HUES6 (cell line): Measurements from ENCODE around the gene STYXL1.

Experiments
- H3K27ac ChIP-seq: 2 replicates; pipeline ENCODE4 v1.7.0; 2013; ENCODE audit warnings: low read depth, mild to moderate bottlenecking, low read length, inconsistent platforms
- H3K27me3 ChIP-seq: 2 replicates; pipeline ENCODE4 v1.6.1; 2013; ENCODE audit warnings: low read length; ENCODE audit not compliant: control insufficient read depth, insufficient read depth
- H3K36me3 ChIP-seq: 2 replicates; pipeline ENCODE4 v1.6.1; 2013; ENCODE audit warnings: low read length; ENCODE audit not compliant: control insufficient read depth, insufficient read depth
- H3K4me1 ChIP-seq: 2 replicates; pipeline ENCODE4 v1.6.1; 2013; ENCODE audit warnings: low read length; ENCODE audit not compliant: control insufficient read depth, insufficient read depth
- H3K4me3 ChIP-seq: 2 replicates; pipeline ENCODE4 v1.5.1; 2013; ENCODE audit warnings: low read depth, low read length
- H3K9ac ChIP-seq: one replicate; pipeline ENCODE4 v1.6.1; 2013; ENCODE audit warnings: mild to moderate bottlenecking, low read length
- H3K9me3 ChIP-seq: 2 replicates; pipeline ENCODE4 v1.6.1; 2013; ENCODE audit warnings: low read depth, low read length; ENCODE audit not compliant: control insufficient read depth, insufficient read depth

STYXL1 gene

GRCh38 chr7:75984130-75985008 lies 63.4 kb downstream of the STYXL1 start:
- Histone ChIP-seq H3K9ac (no peak overlapping the region), H3K4me3 (no peak overlapping the region), H3K27ac (no peak overlapping the region), H3K9me3 (no peaks in the 10 kb centered on the region), H3K4me1 (peaks cover 4% of the 10 kb centered on the region; the same call in 1 of the 2 replicates), H3K36me3 (peaks cover 88% of the 10 kb centered on the region), H3K27me3 (no peaks in the 10 kb centered on the region)

- Histone ChIP-seq H3K36me3 (peaks cover 92% of the 10 kb centered on the region), H3K27ac (no peak overlapping the region), H3K27me3 (no peaks in the 10 kb centered on the region), H3K4me1 (no peaks in the 10 kb centered on the region), H3K4me3 (no peak overlapping the region), H3K9me3 (no peaks in the 10 kb centered on the region), H3K9ac (no peak overlapping the region)
Observed at GRCh38 chr7:75983471-75984129, 64.2 kb downstream of the STYXL1 start.

- Histone ChIP-seq H3K4me3 (no peak overlapping the region), H3K36me3 (peaks cover 90% of the 10 kb centered on the region)
Observed at GRCh38 chr7:75982306-75983064, 65.3 kb downstream of the STYXL1 start.

GRCh38 chr7:75981453-75982305 lies 66.1 kb downstream of the STYXL1 start:
- Histone ChIP-seq H3K9ac (no peak overlapping the region), H3K9me3 (no peaks in the 10 kb centered on the region), H3K36me3 (peaks cover 85% of the 10 kb centered on the region), H3K4me1 (no peaks in the 10 kb centered on the region), H3K27ac (no peak overlapping the region), H3K4me3 (no peak overlapping the region), H3K27me3 (no peaks in the 10 kb centered on the region)

More at GRCh38 chr7:75982306-75983064, 65.3 kb downstream of the STYXL1 start:
- no peaks in the 10 kb centered on the region for H3K27me3 ChIP-seq
- no peak overlapping the region for H3K27ac ChIP-seq
- no peak overlapping the region for H3K9ac ChIP-seq
- no peaks in the 10 kb centered on the region for H3K9me3 ChIP-seq
- no peaks in the 10 kb centered on the region for H3K4me1 ChIP-seq

GRCh38 chr7:75981203-75981452 lies 66.7 kb downstream of the STYXL1 start:
- no peak overlapping the region for H3K9ac ChIP-seq
- H3K36me3 ChIP-seq = peaks cover 80% of the 10 kb centered on the region
- no peaks in the 10 kb centered on the region for H3K9me3 ChIP-seq

GRCh38 chr7:75980430-75981202 lies 67.2 kb downstream of the STYXL1 start:
- Histone ChIP-seq H3K36me3 (peaks cover 77% of the 10 kb centered on the region), H3K4me3 (no peak overlapping the region), H3K27ac (no peak overlapping the region), H3K9me3 (no peaks in the 10 kb centered on the region), H3K4me1 (no peaks in the 10 kb centered on the region), H3K9ac (no peak overlapping the region), H3K27me3 (no peaks in the 10 kb centered on the region)

More at GRCh38 chr7:75981203-75981452, 66.7 kb downstream of the STYXL1 start:
- Histone ChIP-seq H3K27ac (no peak overlapping the region), H3K4me1 (no peaks in the 10 kb centered on the region), H3K27me3 (no peaks in the 10 kb centered on the region), H3K4me3 (no peak overlapping the region)

- Histone ChIP-seq H3K9me3 (no peaks in the 10 kb centered on the region), H3K4me3 (no peak overlapping the region), H3K4me1 (no peaks in the 10 kb centered on the region), H3K27ac (no peak overlapping the region), H3K27me3 (no peaks in the 10 kb centered on the region), H3K9ac (no peak overlapping the region), H3K36me3 (peaks cover 69% of the 10 kb centered on the region)
Observed at GRCh38 chr7:75979759-75980429, 67.9 kb downstream of the STYXL1 start.

GRCh38 chr7:75977743-75978142 lies 70.1 kb downstream of the STYXL1 start:
- no peak overlapping the region for H3K27ac ChIP-seq

GRCh38 chr7:75971961-75972763 lies 75.6 kb downstream of the STYXL1 start:
- Histone ChIP-seq H3K9ac (no peak overlapping the region), H3K9me3 (no peaks in the 10 kb centered on the region), H3K27ac (no peak overlapping the region), H3K36me3 (peaks cover 41% of the 10 kb centered on the region), H3K4me1 (no peaks in the 10 kb centered on the region; the same call in 1 of the 2 replicates), H3K27me3 (no peaks in the 10 kb centered on the region), H3K4me3 (no peak overlapping the region)

More at GRCh38 chr7:75977743-75978142, 70.1 kb downstream of the STYXL1 start:
- no peaks in the 10 kb centered on the region for H3K4me1 ChIP-seq
- H3K9ac ChIP-seq = no peak overlapping the region
- H3K9me3 ChIP-seq = no peaks in the 10 kb centered on the region
- H3K36me3 ChIP-seq = peaks cover 58% of the 10 kb centered on the region
- H3K27me3 ChIP-seq = no peaks in the 10 kb centered on the region
- H3K4me3 ChIP-seq = no peak overlapping the region
